ENCODE measurements around the gene UBE2U. TPM values are rescaled to one million over a fixed set of nuclear protein-coding genes. Genes with fewer than 3 reads are reported as not detected.
"Not testable (repeated sequence)": the region's sequence is repeated elsewhere in the genome, so short reads cannot be mapped to it uniquely, and the experiment has no call there.

The UBE2U gene
- polyA plus RNA-seq, 1 experiment = not detected

- ChIA-PET CTCF (interaction anchor here (0.6 to 8.1 kb wide), 12 partner anchors 14 to 692 kb away, joined by 3 to 141 read pairs (median 8); no protein-coding TSS in a partner anchor), POLR2A (no interaction called here)
Observed at GRCh38 chr1:64248065-64248464, 44.6 kb downstream of the UBE2U start.

GRCh38 chr1:64250472-64250871 is 47.0 kb downstream of the UBE2U start:
- H3K27me3 ChIP-seq (ENCODE audit: control insufficient read depth, insufficient read depth, low read length) = peaks cover 10% of the 10 kb centered on the region
- H3K9me3 ChIP-seq (ENCODE audit: control insufficient read depth, insufficient read depth, low read length); H3K4me3 ChIP-seq (ENCODE audit: low read depth, low read length); DNase-seq (ENCODE audit: low read depth, low spot score); POLR2A ChIA-PET; H3K27ac ChIP-seq (ENCODE audit: low read depth, low read length): not testable (repeated sequence)
- CTCF ChIA-PET = interaction anchor here (1.0 kb wide), 1 partner anchor 113 kb away, joined by 3 read pairs; no protein-coding TSS in a partner anchor

More at GRCh38 chr1:64248065-64248464, 44.6 kb downstream of the UBE2U start:
- Histone ChIP-seq H3K4me3 (ENCODE audit: low read depth, low read length) (no peak overlapping the region), H3K27ac (ENCODE audit: low read depth, low read length) (no peak overlapping the region), H3K27me3 (ENCODE audit: control insufficient read depth, insufficient read depth, low read length) (peaks cover 7% of the 10 kb centered on the region), H3K9me3 (ENCODE audit: control insufficient read depth, insufficient read depth, low read length) (no peaks in the 10 kb centered on the region)
- DNase-seq (ENCODE audit: low read depth, low spot score) = no peak
- no peak for TF ChIP-seq CTCF (IDR thresholded peaks at IDR 0.05; ENCODE audit: low read depth, low read length)

- ChIA-PET CTCF (no interaction called here), POLR2A (no interaction called here)
- no peak for DNase-seq (ENCODE audit: low read depth, low spot score)
- peaks cover 10% of the 10 kb centered on the region for H3K27me3 ChIP-seq (ENCODE audit: control insufficient read depth, insufficient read depth, low read length)
- H3K4me3 ChIP-seq (ENCODE audit: low read depth, low read length) = no peak overlapping the region
- no peak overlapping the region for H3K27ac ChIP-seq (ENCODE audit: low read depth, low read length)
- peak; percentile 15; the same call in 1 of the 2 replicates for TF ChIP-seq CTCF (IDR thresholded peaks at IDR 0.05; ENCODE audit: low read depth, low read length)
- no peaks in the 10 kb centered on the region for H3K9me3 ChIP-seq (ENCODE audit: control insufficient read depth, insufficient read depth, low read length)
Observed at GRCh38 chr1:64251971-64252370, 48.5 kb downstream of the UBE2U start.

- H3K9me3 ChIP-seq (ENCODE audit: control insufficient read depth, insufficient read depth, low read length) = not testable (repeated sequence)
Observed at GRCh38 chr1:64257233-64257632, 53.8 kb downstream of the UBE2U start.

GRCh38 chr1:64258444-64258843 is 55.0 kb downstream of the UBE2U start:
- H3K27me3 ChIP-seq (ENCODE audit: control insufficient read depth, insufficient read depth, low read length); H3K9me3 ChIP-seq (ENCODE audit: control insufficient read depth, insufficient read depth, low read length); CTCF ChIA-PET; DNase-seq (ENCODE audit: low read depth, low spot score); H3K4me3 ChIP-seq (ENCODE audit: low read depth, low read length); POLR2A ChIA-PET; H3K27ac ChIP-seq (ENCODE audit: low read depth, low read length): not testable (repeated sequence)

More at GRCh38 chr1:64257233-64257632, 53.8 kb downstream of the UBE2U start:
- H3K4me3 ChIP-seq (ENCODE audit: low read depth, low read length); DNase-seq (ENCODE audit: low read depth, low spot score); H3K27me3 ChIP-seq (ENCODE audit: control insufficient read depth, insufficient read depth, low read length); H3K27ac ChIP-seq (ENCODE audit: low read depth, low read length); POLR2A ChIA-PET: not testable (repeated sequence)
- CTCF ChIA-PET = interaction anchor here (0.9 to 1.6 kb wide), 5 partner anchors 9 to 15 kb away, joined by 3 to 5 read pairs (median 3); no protein-coding TSS in a partner anchor

GRCh38 chr1:64263335-64263734 is 59.9 kb downstream of the UBE2U start:
- TF ChIP-seq CTCF (IDR thresholded peaks at IDR 0.05; ENCODE audit: low read depth, low read length) = no peak
- Histone ChIP-seq H3K9me3 (ENCODE audit: control insufficient read depth, insufficient read depth, low read length) (no peaks in the 10 kb centered on the region), H3K27ac (ENCODE audit: low read depth, low read length) (no peak overlapping the region), H3K27me3 (ENCODE audit: control insufficient read depth, insufficient read depth, low read length) (peaks cover 8% of the 10 kb centered on the region), H3K4me3 (ENCODE audit: low read depth, low read length) (no peak overlapping the region)
- DNase-seq (ENCODE audit: low read depth, low spot score) = no peak
- POLR2A ChIA-PET = no interaction called here
- CTCF ChIA-PET = interaction anchor here (0.7 to 2.5 kb wide), 4 partner anchors 17 to 562 kb away, joined by 3 to 8 read pairs (median 4); no protein-coding TSS in a partner anchor

Data from AG04450 (cell line).